Measurements from ENCODE around the gene CRYGS. TPM values are rescaled to one million over a fixed set of nuclear protein-coding genes. Genes with fewer than 3 reads are reported as not detected.

Gene CRYGS
- total RNA-seq, 4 donors from 2014 or later, result 0.39 to 3.1 (median 3.1) TPM; not detected in 1

GRCh38 chr3:186583831-186584230 is 39.7 kb upstream of the CRYGS start:
- WGBS, 2 donors (ENCODE audit: low coverage in 1 of 2), result 52 to 55% methylated on average over 5 of the region's 5 CpGs
- no peaks in the 10 kb centered on the region for H3K4me1 ChIP-seq
- no peak for ATAC-seq
- H3K9me3 ChIP-seq, result no peaks in the 10 kb centered on the region
- TF ChIP-seq EP300 (IDR thresholded peaks at IDR 0.05) (no peak), POLR2AphosphoS5 (IDR thresholded peaks at IDR 0.05) (no peak), POLR2A (IDR thresholded peaks at IDR 0.05) (no peak), CTCF (IDR thresholded peaks at IDR 0.05) (no peak)
- H3K27me3 ChIP-seq, result no peaks in the 10 kb centered on the region
- no peak overlapping the region for H3K4me3 ChIP-seq
- peaks cover 2 to 80% of the 10 kb centered on the region in 2 donors for H3K36me3 ChIP-seq
- H3K27ac ChIP-seq, result no peak overlapping the region

- H3K4me3 ChIP-seq, result no peak overlapping the region
- H3K27ac ChIP-seq, result no peak overlapping the region
- H3K36me3 ChIP-seq, result peaks cover 5 to 93% of the 10 kb centered on the region in 2 donors
- no peak for TF ChIP-seq POLR2AphosphoS5 (IDR thresholded peaks at IDR 0.05)
- TF ChIP-seq POLR2A (IDR thresholded peaks at IDR 0.05), result no peak
- no peak for TF ChIP-seq CTCF (IDR thresholded peaks at IDR 0.05)
- TF ChIP-seq EP300 (IDR thresholded peaks at IDR 0.05), result no peak
- no peaks in the 10 kb centered on the region for H3K9me3 ChIP-seq
- ATAC-seq, result no peak
- no peaks in the 10 kb centered on the region for H3K4me1 ChIP-seq
- WGBS, 2 donors (ENCODE audit: low coverage in 1 of 2), result 93 to 100% methylated on average over 5 to 6 of the region's 6 CpGs
- no peaks in the 10 kb centered on the region for H3K27me3 ChIP-seq
Measured at GRCh38 chr3:186582541-186582940, 38.4 kb upstream of the CRYGS start.

GRCh38 chr3:186580785-186581184 is 36.6 kb upstream of the CRYGS start:
- WGBS, 2 donors (ENCODE audit: low coverage in 1 of 2), result 95% methylated on average over 3 of the region's 3 CpGs
- Histone ChIP-seq H3K4me3 (no peak overlapping the region), H3K36me3 (peaks cover 6 to 100% of the 10 kb centered on the region in 2 donors), H3K4me1 (no peaks in the 10 kb centered on the region), H3K27me3 (no peaks in the 10 kb centered on the region), H3K9me3 (no peaks in the 10 kb centered on the region), H3K27ac (no peak overlapping the region)
- no peak for ATAC-seq
- no peak for TF ChIP-seq EP300 (IDR thresholded peaks at IDR 0.05)
- no peak for TF ChIP-seq CTCF (IDR thresholded peaks at IDR 0.05)
- TF ChIP-seq POLR2AphosphoS5 (IDR thresholded peaks at IDR 0.05), result no peak
- no peak for TF ChIP-seq POLR2A (IDR thresholded peaks at IDR 0.05)

- TF ChIP-seq EP300 (IDR thresholded peaks at IDR 0.05) (no peak), POLR2AphosphoS5 (IDR thresholded peaks at IDR 0.05) (no peak), POLR2A (IDR thresholded peaks at IDR 0.05) (no peak), CTCF (IDR thresholded peaks at IDR 0.05) (no peak)
- peaks cover 7 to 99% of the 10 kb centered on the region in 2 donors for H3K36me3 ChIP-seq
- H3K9me3 ChIP-seq, result no peaks in the 10 kb centered on the region
- no peaks in the 10 kb centered on the region for H3K27me3 ChIP-seq
- no peak overlapping the region for H3K4me3 ChIP-seq
- no peak overlapping the region for H3K27ac ChIP-seq
- H3K4me1 ChIP-seq, result peaks cover 0 to 7% (median 0%) of the 10 kb centered on the region in 3 donors
- no peak for ATAC-seq
- WGBS, 2 donors (ENCODE audit: low coverage in 1 of 2), result 60 to 64% methylated on average over 2 of the region's 2 CpGs
Measured at GRCh38 chr3:186577521-186577920, 33.3 kb upstream of the CRYGS start.

GRCh38 chr3:186571644-186572013 is 27.4 kb upstream of the CRYGS start:
- H3K4me3 ChIP-seq, result peak overlapping the region in 1 of 2 donors; percentile 95
- no peaks in the 10 kb centered on the region for H3K27me3 ChIP-seq
- H3K36me3 ChIP-seq, result peaks cover 3 to 45% of the 10 kb centered on the region in 2 donors
- no peaks in the 10 kb centered on the region for H3K9me3 ChIP-seq
- 71 to 74% methylated on average over 2 of the region's 2 CpGs for whole genome bisulfite sequencing, 2 donors (ENCODE audit: low coverage in 1 of 2)
- no peak for ATAC-seq
- H3K4me1 ChIP-seq, result peaks cover 0 to 45% (median 14%) of the 10 kb centered on the region in 3 donors
- H3K27ac ChIP-seq, result peak overlapping the region in 1 of 4 donors; percentile 96
- TF ChIP-seq EP300 (IDR thresholded peaks at IDR 0.05) (no peak), POLR2AphosphoS5 (IDR thresholded peaks at IDR 0.05) (no peak), CTCF (IDR thresholded peaks at IDR 0.05) (no peak), POLR2A (IDR thresholded peaks at IDR 0.05) (no peak)

All from gastroesophageal sphincter (tissue), 4 donors.